Osteocyte (in vitro differentiated cells): ENCODE results near the gene GMDS. TPM values are rescaled to one million over a fixed set of nuclear protein-coding genes. Genes with fewer than 3 reads are reported as not detected.

Experiments used
- DNase-seq: peaks from one replicate; pipeline ENCODE4 v3.0.0; 2021; ENCODE audit warnings: mixed read lengths; ENCODE audit not compliant: unreplicated experiment; ENCODE audit errors: extremely low spot score
- H3K27ac Mint-ChIP-seq: one replicate; pipeline ENCODE4 v1.8.0; 2021; ENCODE audit warnings: mild to moderate bottlenecking, mixed read lengths; ENCODE audit not compliant: unreplicated experiment
- H3K27me3 Mint-ChIP-seq: one replicate; pipeline ENCODE4 v1.8.0; 2021; ENCODE audit warnings: mixed read lengths; ENCODE audit not compliant: unreplicated experiment
- H3K36me3 Mint-ChIP-seq: one replicate; pipeline ENCODE4 v1.8.0; 2021; ENCODE audit warnings: mixed read lengths; ENCODE audit not compliant: unreplicated experiment
- H3K4me1 Mint-ChIP-seq: one replicate; pipeline ENCODE4 v1.8.0; 2021; ENCODE audit warnings: mixed read lengths; ENCODE audit not compliant: unreplicated experiment
- H3K4me3 Mint-ChIP-seq: one replicate; pipeline ENCODE4 v1.8.0; 2021; ENCODE audit warnings: mild to moderate bottlenecking, moderate library complexity, mixed read lengths; ENCODE audit not compliant: unreplicated experiment
- H3K9me3 Mint-ChIP-seq: one replicate; pipeline ENCODE4 v1.8.0; 2021; ENCODE audit warnings: mixed read lengths; ENCODE audit not compliant: unreplicated experiment
- CTCF ChIP-seq: fragments of 200-600 bp; sonication (generic); IDR thresholded peaks from 2 replicates; pipeline ENCODE4 v1.5.0; 2021; ENCODE audit warnings: antibody characterized with exemption, mild to moderate bottlenecking, moderate library complexity
- total RNA-seq: library from RNA; stranded (reverse); gene quantifications from 2 replicates; pipeline ENCODE4 v1.2.1, GENCODE V29; 2021

Gene GMDS
- total RNA-seq, 1 donor from 2014 or later = 30.7 TPM

- Mint-ChIP-seq H3K4me3 (no peak overlapping the region), H3K36me3 (no peaks in the 10 kb centered on the region), H3K27me3 (no peaks in the 10 kb centered on the region), H3K9me3 (no peaks in the 10 kb centered on the region), H3K27ac (peak overlapping the region; percentile 27), H3K4me1 (peaks cover 34% of the 10 kb centered on the region)
- peak; percentile 7 for TF ChIP-seq CTCF
- DNase-seq = no peak
These were observed 389.0 kb downstream of the GMDS start for GRCh38 chr6:1856381-1856780.

GRCh38 chr6:1855890-1856289, 389.5 kb downstream of the GMDS start:
- Mint-ChIP-seq H3K27me3 (no peaks in the 10 kb centered on the region), H3K36me3 (no peaks in the 10 kb centered on the region), H3K27ac (peak overlapping the region; percentile 27), H3K4me1 (peaks cover 29% of the 10 kb centered on the region), H3K4me3 (no peak overlapping the region), H3K9me3 (no peaks in the 10 kb centered on the region)
- no peak for DNase-seq
- TF ChIP-seq CTCF = peak; percentile 28

- H3K27me3 Mint-ChIP-seq = no peaks in the 10 kb centered on the region
- H3K27ac Mint-ChIP-seq = no peak overlapping the region
- no peaks in the 10 kb centered on the region for H3K36me3 Mint-ChIP-seq
- no peak for DNase-seq
- no peak overlapping the region for H3K4me3 Mint-ChIP-seq
- TF ChIP-seq CTCF = no peak
- H3K9me3 Mint-ChIP-seq = no peaks in the 10 kb centered on the region
- peaks cover 29% of the 10 kb centered on the region for H3K4me1 Mint-ChIP-seq
These were observed 391.1 kb downstream of the GMDS start for GRCh38 chr6:1854296-1854695.

GRCh38 chr6:1853761-1854160, 391.6 kb downstream of the GMDS start:
- H3K27ac Mint-ChIP-seq = no peak overlapping the region
- H3K36me3 Mint-ChIP-seq = no peaks in the 10 kb centered on the region
- no peak overlapping the region for H3K4me3 Mint-ChIP-seq
- H3K9me3 Mint-ChIP-seq = no peaks in the 10 kb centered on the region
- TF ChIP-seq CTCF = no peak
- peaks cover 29% of the 10 kb centered on the region for H3K4me1 Mint-ChIP-seq
- H3K27me3 Mint-ChIP-seq = no peaks in the 10 kb centered on the region
- no peak for DNase-seq

- no peak for DNase-seq
- no peak for TF ChIP-seq CTCF
- H3K4me1 Mint-ChIP-seq = peaks cover 17% of the 10 kb centered on the region
- H3K36me3 Mint-ChIP-seq = no peaks in the 10 kb centered on the region
- H3K4me3 Mint-ChIP-seq = no peak overlapping the region
- no peak overlapping the region for H3K27ac Mint-ChIP-seq
- H3K27me3 Mint-ChIP-seq = no peaks in the 10 kb centered on the region
- peaks cover 5% of the 10 kb centered on the region for H3K9me3 Mint-ChIP-seq
These were observed 393.5 kb downstream of the GMDS start for GRCh38 chr6:1851681-1852456.
